Measurements from ENCODE around the gene PFN3. TPM values are rescaled to one million over a fixed set of nuclear protein-coding genes. Genes with fewer than 3 reads are reported as not detected.
A peak's percentile ranks its signal among the peaks of the same experiment; 100 is the strongest.

Gene PFN3
- total RNA-seq, 1 experiment from 2014 or later = not detected

DNA sequence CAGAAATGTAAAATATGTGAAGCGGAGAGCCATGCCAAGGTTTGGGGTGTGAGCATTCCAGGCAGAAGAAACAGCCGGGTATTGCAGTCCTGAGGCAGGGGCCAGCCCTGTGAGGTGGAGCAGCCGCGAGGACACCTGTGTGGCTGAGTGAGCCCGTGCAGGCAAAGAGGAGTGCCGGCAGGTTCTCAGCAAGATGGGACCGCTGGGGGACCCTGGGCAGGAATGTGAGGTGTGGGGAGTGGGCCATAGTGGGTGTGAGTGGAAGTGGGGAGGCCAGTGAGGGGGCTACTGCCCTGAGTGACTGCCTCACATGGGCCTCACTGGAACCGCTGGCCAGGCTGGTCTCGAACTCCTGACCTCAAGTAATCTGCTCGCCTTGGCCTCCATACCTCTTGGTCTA lies 38.0 kb upstream of the PFN3 start:
- DNase-seq (ENCODE audit: low spot score) = no peak

GRCh38 chr5:177437623-177438022 lies 37.2 kb upstream of the PFN3 start:
- DNase-seq (ENCODE audit: low spot score) = no peak

DNA sequence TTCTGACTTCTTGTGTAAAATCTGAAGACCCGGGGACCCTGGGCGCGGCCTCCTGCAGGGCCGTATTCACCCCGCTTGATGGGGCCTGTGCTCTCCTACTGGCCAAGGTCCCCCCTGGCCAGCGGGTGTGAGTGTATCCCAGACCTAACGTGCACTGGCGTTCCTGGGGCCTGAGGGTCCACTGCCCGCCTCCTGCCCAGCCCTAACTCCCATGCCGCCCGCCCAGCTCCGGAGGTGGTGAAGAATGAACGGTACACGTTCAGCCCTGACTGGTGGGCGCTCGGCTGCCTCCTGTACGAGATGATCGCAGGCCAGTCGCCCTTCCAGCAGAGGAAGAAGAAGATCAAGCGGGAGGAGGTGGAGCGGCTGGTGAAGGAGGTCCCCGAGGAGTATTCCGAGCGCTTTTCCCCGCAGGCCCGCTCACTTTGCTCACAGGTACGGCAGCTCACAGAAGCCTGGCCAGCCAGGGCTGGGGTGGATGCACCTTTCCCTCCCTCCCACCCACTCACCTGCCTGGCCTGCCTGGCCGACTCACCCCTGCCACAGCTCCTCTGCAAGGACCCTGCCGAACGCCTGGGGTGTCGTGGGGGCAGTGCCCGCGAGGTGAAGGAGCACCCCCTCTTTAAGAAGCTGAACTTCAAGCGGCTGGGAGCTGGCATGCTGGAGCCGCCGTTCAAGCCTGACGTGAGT lies 35.5 kb upstream of the PFN3 start:
- no peak for DNase-seq (ENCODE audit: low spot score)

DNA sequence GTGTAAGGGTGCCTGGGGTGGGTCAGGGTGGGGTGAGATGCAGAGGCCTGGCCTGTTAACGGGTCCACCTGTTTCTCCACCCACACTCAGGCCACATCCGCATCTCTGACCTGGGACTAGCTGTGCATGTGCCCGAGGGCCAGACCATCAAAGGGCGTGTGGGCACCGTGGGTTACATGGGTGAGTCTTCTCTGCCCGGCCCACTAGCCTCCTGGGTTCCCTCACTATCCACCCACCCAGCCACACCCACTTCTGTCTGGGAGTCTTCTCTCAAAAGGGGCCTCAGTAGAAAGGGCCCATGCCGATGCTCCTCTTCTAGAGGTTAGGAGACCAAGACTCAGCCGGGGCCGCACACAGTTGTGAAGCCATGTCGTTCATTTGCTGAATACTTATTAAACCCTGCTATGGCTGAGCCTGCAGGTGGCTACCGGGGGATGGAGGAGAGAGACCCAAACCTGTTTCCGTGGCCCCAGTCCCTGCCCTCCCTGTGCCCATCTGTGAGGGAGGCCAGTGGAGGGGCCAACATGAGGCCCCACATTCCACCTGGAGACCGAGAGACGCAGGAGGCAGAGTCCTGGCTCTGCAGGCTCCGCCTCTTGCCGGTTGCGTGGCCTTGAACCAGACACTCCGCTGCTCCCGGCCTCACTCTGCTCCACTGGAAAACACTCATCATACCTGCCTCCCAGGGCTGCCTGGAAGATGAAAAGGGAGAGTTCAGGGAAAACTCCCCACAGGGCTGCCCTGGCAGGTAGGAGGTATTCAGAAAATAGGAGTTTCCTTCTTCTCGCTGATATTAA lies 34.7 kb upstream of the PFN3 start:
- DNase-seq (ENCODE audit: low spot score) = no peak

- DNase-seq (ENCODE audit: low spot score) = no peak
These were observed 34.0 kb upstream of the PFN3 start for GRCh38 chr5:177434437-177434836.

DNA sequence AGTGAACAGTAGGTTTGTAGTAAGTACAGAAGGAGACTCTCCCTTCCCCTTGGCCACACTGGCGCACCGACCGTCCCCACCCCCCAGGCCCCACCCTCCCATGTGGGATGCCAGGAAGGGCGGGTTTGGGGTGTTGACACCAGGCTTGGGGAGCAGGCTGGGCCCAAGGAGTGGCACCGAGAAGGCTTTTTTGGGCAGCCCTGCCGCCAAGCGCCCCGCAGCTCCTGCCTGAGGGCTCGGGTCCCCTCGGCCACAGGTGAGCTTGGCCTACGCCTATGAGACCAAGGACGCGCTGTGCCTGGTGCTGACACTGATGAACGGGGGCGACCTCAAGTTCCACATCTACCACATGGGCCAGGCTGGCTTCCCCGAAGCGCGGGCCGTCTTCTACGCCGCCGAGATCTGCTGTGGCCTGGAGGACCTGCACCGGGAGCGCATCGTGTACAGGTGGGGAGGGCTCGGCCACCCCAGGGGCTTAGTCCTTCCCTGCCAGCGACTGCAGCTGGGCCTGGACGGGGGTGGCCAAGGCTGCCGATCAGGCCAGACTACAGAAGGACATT lies 33.3 kb upstream of the PFN3 start:
- no peak for DNase-seq (ENCODE audit: low spot score)

- DNase-seq (ENCODE audit: low spot score) = no peak
These were observed 32.6 kb upstream of the PFN3 start for GRCh38 chr5:177432839-177433657.

DNA sequence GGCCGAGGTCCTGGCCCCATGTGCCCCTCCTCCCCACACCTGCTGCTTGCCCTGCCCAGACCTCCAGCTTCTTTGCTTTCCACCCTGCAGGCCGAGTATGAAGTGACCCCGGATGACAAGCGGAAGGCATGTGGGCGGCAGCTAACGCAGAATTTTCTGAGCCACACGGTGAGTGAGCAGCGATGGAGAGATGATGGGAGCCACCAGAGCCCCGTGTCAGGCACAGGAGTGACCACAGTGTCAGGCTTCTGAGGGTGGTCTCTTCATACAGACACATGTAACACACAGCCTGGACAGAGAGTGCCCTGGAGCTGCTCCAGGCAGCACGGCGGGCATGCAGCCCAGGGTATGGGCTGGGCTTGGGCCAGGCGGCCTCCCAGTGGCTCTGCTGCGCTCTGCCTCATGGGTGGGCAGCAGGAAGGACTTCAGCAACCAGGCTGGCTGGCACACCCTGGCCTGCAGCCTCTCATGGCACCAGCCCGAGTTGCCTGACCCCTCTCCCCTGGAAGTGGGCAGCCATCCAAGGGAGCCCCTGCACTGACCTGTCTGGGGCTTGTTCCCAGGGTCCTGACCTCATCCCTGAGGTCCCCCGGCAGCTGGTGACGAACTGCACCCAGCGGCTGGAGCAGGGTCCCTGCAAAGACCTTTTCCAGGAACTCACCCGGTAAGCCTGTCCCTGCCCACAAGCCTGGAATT lies 31.8 kb upstream of the PFN3 start:
- no peak for DNase-seq (ENCODE audit: low spot score)

- DNase-seq (ENCODE audit: low spot score) = no peak
These were observed 31.1 kb upstream of the PFN3 start for GRCh38 chr5:177431317-177432142.

- no peak for DNase-seq (ENCODE audit: low spot score)
These were observed 30.5 kb upstream of the PFN3 start for GRCh38 chr5:177430972-177431316.

- DNase-seq (ENCODE audit: low spot score) = no peak
These were observed 29.9 kb upstream of the PFN3 start for GRCh38 chr5:177430140-177430951.

DNA sequence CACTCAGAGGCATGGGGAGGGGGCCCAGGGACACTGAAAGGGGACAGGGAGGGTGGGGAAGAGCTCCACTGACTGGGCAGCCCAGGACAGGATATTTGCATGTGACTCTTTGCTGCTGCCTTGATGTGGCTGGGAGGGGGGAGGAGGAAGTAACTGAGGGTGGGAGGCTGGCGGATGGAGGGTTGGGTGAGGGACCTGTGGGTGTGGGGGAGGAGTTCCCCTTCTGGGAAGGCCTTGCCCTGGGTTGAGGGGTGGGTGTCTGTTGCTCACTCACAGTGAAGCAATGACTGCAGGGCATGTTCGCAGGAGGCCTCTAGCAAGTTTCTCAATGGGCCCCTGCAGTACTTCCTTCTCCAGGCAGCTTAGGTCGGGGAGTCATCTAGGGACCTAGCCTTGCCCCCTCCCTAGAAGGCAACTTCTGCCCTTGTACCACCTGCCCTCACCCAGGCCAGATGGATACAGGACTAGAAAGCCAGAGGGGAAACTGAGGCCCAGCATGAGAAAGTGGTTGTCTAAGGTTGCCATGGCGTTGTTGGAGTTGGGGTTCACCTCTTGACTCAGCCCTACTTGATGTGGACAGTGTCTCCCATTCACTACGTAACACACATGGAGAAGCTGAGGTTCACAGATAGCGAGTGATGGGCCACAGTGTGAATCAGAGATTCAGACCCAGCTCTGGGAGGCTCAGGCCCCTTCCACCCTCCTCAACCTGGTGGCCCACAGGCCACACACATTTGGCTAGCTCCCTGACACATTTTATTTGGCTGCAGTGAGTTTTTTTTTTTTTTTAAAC lies 29.0 kb upstream of the PFN3 start:
- DNase-seq (ENCODE audit: low spot score) = no peak

DNA sequence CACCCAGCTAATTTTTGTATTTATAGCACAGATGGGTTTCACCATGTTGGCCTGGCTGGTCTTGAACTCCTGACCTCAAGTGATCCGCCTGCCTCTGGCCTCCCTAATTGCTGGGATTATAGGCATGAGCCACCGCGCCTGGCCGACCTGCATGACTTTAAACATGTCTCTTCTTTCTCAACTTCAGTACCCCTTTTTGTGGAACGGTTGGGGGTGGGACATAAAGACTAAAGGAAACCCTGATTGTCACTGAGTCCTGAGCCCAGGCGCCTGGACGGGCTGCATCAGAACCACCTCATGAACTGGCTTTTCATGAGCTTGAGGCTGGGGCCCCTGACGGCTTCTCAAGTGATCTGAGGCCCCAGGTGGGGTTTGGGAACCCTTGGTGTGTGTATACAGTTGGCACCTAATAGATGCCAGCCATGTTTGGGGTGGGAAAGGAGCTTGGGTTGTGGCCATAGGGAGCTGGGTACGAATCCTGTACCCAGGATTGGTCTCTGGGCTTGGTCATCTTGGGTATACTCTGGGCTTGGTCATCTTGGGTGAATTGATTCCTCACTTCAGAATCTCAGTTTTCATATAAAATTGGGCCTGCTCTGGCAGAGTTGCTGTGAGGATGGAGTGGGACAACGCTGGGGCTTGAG lies 28.2 kb upstream of the PFN3 start:
- DNase-seq (ENCODE audit: low spot score) = no peak

DNA sequence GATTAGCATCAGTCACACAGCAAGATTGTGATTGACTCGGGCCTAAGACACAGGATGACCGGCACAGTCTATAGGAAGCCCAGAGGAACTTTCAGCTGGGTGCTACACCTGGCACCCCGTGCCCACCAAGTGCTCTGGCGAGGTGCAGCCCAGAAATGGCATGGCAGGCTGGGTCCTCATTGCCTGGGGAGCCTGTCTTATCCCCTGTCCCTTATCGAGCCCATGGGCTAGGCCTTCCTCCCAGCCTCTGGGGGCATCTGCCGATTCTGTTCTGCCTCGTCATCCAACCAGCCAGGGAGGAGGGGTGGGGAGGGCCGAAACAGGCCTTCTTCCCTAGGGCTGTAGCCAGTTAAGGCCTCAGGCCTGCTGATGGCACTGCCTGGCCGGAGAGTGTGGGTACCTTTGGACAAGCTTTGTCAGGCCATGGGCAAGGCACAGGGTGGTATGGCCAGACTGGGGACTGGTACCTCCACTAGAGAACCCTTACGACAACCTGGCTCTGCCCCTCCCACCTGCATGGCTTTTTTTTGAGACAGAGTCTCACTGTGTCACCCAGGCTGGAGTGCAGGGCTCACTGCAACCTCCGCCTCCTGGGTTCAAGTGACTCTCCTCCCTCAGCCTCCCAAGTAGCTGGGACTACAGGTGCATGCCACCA lies 27.6 kb upstream of the PFN3 start:
- DNase-seq (ENCODE audit: low spot score) = no peak

GRCh38 chr5:177427211-177427822 lies 26.9 kb upstream of the PFN3 start:
- peak; percentile 67 for DNase-seq (ENCODE audit: low spot score)

DNA sequence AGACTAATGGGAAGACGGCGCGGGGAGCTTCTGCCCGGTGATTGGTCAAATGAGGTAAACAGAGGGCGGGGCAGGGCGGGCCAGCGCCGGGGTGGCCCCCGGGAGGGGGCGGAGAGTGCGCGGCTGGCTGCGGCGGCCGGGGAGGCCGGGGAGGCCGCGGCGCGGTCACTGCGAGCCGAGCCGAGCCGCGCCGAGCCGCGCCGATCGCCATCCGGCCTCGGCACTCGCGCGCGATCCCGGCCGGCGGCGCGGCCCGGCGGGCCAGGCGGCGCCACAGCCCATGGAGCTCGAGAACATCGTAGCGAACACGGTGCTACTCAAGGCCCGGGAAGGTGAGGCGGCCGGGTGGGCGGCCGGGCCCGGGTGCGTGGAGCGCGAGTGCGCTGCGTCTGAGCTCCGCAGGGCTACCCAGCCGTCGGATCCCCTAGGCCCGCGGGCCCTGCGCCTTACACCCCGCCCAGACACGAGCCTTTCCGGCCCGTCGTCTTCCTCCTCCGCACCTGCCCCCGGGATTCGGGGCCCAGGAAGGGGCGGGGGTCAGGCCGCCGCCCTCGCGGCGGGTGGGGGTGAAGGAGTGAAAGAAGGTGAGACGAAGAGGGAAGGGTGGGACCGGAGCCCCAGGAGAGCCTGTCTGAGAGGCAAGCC lies 26.2 kb upstream of the PFN3 start, which contains the start of gene GRK6:
TSS of gene GRK6 (plus strand) at position 111 of the 645 bp plus-strand sequence. CDS start at position 281, 170 bp downstream.
- peak; percentile 55 for DNase-seq (ENCODE audit: low spot score)
